ENCODE data around the gene GIMD1.

- TF ChIP-seq IRF3 (IDR thresholded peaks at IDR 0.05; ENCODE audit: low read depth, low read length) (no peak), TEAD4 (IDR thresholded peaks at IDR 0.05; ENCODE audit: borderline replicate concordance, insufficient read depth) (no peak), CTCF (IDR thresholded peaks at IDR 0.05) (no peak)
These were observed 30.7 kb downstream of the GIMD1 start for GRCh38 chr4:106337916-106338315.

Data from SK-N-SH (cell line).